PFSK-1 (cell line): ENCODE data around the gene ZNF439.

Experiments used
- REST ChIP-seq, 2 experiments: IDR thresholded peaks; 2 replicates each; pipeline versions ENCODE4 v1.6.1 to v1.8.0; 2011 to 2012; ENCODE audit warnings: low read depth in 2 of 2, low read length in 2 of 2, control low read depth in 1 of 2, inconsistent platforms in 1 of 2, mild to moderate bottlenecking in 1 of 2, moderate library complexity in 1 of 2; ENCODE audit not compliant: insufficient read depth in 1 of 2
- SIN3A ChIP-seq: IDR thresholded peaks from 2 replicates; pipeline ENCODE4 v1.6.1; 2012; ENCODE audit warnings: mild to moderate bottlenecking, low read length, moderate library complexity, borderline replicate concordance; ENCODE audit not compliant: insufficient read depth
- TAF1 ChIP-seq: IDR thresholded peaks from 2 replicates; pipeline ENCODE4 v1.6.1; 2012; ENCODE audit warnings: low read length, control low read depth, borderline replicate concordance; ENCODE audit not compliant: insufficient read depth

- TF ChIP-seq TAF1 (no peak), SIN3A (no peak), REST (IDR thresholded peaks at IDR 0.05; ENCODE audit: insufficient read depth in 1 of 2, low read depth in 2 of 2, low read length in 2 of 2) (no peak)
These were observed 32.8 kb downstream of the ZNF439 start for GRCh38 chr19:11881151-11881800.
